ENCODE results near the gene CAMTA1.

CAMTA1 gene

GRCh38 chr1:7097938-7098592, 312.8 kb downstream of the CAMTA1 start:
- DNase-seq, result no peak

- DNase-seq, result no peak
Measured at GRCh38 chr1:7098641-7099040, 313.4 kb downstream of the CAMTA1 start.

GRCh38 chr1:7100479-7100878, 315.2 kb downstream of the CAMTA1 start:
- no peak for DNase-seq

- no peak for DNase-seq
Measured at GRCh38 chr1:7101187-7101586, 315.9 kb downstream of the CAMTA1 start.

- no peak for DNase-seq
Measured at GRCh38 chr1:7103361-7103782, 318.1 kb downstream of the CAMTA1 start.

- DNase-seq, result no peak
Measured at GRCh38 chr1:7103874-7104273, 318.6 kb downstream of the CAMTA1 start.

- no peak for DNase-seq
Measured at GRCh38 chr1:7104339-7104738, 319.1 kb downstream of the CAMTA1 start.

- no peak for DNase-seq
Measured at GRCh38 chr1:7105269-7105668, 320.0 kb downstream of the CAMTA1 start.

GRCh38 chr1:7106442-7107108, 321.3 kb downstream of the CAMTA1 start:
- DNase-seq, result peak; percentile 49

GRCh38 chr1:7107109-7107830, 322.0 kb downstream of the CAMTA1 start:
- DNase-seq, result no peak

GRCh38 chr1:7108251-7108650, 323.0 kb downstream of the CAMTA1 start:
- peak; percentile 99 for DNase-seq

- DNase-seq, result no peak
Measured at GRCh38 chr1:7109901-7110300, 324.6 kb downstream of the CAMTA1 start.

- no peak for DNase-seq
Measured at GRCh38 chr1:7110321-7110720, 325.1 kb downstream of the CAMTA1 start.

GRCh38 chr1:7111853-7112252, 326.6 kb downstream of the CAMTA1 start:
- peak; percentile 29 for DNase-seq

GRCh38 chr1:7113136-7113535, 327.9 kb downstream of the CAMTA1 start:
- DNase-seq, result no peak

- DNase-seq, result peak; percentile 98
Measured at GRCh38 chr1:7113822-7114221, 328.6 kb downstream of the CAMTA1 start.

GRCh38 chr1:7116001-7116400, 330.7 kb downstream of the CAMTA1 start:
- no peak for DNase-seq

GRCh38 chr1:7117399-7118281, 332.4 kb downstream of the CAMTA1 start:
- DNase-seq, result peak; percentile 94

- no peak for DNase-seq
Measured at GRCh38 chr1:7119156-7119555, 333.9 kb downstream of the CAMTA1 start.

- DNase-seq, result peak; percentile 72
Measured at GRCh38 chr1:7120863-7121621, 335.8 kb downstream of the CAMTA1 start.

GRCh38 chr1:7121622-7121988, 336.4 kb downstream of the CAMTA1 start:
- DNase-seq, result no peak

Measured in MV-4-11 (cell line).